ENCODE data around the gene UBE3C.
"Not testable (repeated sequence)": the region's sequence is repeated elsewhere in the genome, so short reads cannot be mapped to it uniquely, and the experiment has no call there.

The UBE3C gene

DNA sequence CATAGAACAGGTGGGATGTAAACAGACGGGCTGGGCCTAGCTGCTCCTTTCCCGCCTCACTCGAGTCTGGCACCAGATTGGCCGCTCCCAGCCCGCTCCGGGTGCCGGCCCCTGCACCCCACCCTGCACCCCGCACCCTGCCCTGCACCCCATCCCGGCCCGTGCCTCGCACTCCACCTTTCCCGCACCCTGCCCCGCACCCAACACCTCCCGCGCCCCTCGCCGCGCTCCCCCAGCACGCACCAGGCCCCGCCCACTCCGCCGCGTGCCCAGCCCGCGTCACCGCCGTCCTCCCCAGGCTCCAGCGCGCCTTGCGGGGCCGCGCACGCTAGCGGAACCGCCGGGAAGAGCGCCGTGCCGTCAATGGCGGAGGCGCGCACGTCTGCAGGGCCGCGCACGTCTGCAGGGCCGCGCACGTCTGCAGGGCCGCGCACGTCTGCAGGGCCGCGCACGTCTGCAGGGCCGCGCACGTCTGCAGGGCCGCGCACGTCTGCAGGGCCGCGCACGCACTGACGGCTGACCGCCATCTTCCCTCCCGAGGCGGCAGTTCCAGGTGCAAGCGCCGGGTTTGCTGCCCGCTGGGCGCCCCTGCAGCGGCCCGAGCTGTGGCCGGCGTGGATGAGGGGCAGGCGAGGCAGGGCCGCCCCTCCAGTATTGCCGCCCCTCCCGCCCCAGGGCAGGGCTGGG is at the start of gene UBE3C:
TSS of gene UBE3C (plus strand) at position 503 of the 687 bp plus-strand sequence. CDS start 347 bp downstream, outside the sequence.
- Mint-ChIP-seq H3K9me3 (ENCODE audit: low read depth) (no peaks in the 10 kb centered on the region), H3K4me3 (peak within 1 kb of the TSS; percentile 98), H3K36me3 (peaks cover 21% of the 10 kb centered on the region), H3K27me3 (no peaks in the 10 kb centered on the region), H3K27ac (peak within 1 kb of the TSS; percentile 94), H3K4me1 (ENCODE audit: low read depth) (peaks cover 38% of the 10 kb centered on the region)

DNA sequence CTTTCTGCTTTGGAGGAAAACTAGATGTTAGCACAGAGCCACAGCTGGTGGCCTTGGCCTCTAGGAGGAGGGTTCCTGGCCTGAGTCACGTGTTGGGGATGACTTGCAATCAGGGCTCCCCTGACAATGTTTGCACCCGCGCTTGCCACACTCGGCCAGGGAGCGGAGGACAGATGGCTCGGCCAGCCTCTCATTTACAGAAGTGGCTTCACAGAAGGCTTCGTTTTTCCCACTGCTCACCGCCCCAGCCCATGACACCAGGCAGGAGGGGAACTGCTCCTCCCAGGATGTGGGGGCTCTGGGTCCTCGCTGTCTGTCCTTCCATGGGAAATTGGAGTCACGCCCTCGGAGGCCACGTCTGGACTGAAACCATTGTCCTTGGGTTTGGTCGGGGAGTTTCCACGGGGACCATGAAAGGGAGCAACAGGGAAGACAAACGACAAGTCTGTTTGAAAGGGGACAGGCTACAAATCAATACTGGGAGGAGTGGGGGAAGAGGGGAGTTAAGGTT is 49.6 kb upstream of the UBE3C start:
- Mint-ChIP-seq H3K4me3 (no peak overlapping the region), H3K4me1 (ENCODE audit: low read depth) (no peaks in the 10 kb centered on the region)

DNA sequence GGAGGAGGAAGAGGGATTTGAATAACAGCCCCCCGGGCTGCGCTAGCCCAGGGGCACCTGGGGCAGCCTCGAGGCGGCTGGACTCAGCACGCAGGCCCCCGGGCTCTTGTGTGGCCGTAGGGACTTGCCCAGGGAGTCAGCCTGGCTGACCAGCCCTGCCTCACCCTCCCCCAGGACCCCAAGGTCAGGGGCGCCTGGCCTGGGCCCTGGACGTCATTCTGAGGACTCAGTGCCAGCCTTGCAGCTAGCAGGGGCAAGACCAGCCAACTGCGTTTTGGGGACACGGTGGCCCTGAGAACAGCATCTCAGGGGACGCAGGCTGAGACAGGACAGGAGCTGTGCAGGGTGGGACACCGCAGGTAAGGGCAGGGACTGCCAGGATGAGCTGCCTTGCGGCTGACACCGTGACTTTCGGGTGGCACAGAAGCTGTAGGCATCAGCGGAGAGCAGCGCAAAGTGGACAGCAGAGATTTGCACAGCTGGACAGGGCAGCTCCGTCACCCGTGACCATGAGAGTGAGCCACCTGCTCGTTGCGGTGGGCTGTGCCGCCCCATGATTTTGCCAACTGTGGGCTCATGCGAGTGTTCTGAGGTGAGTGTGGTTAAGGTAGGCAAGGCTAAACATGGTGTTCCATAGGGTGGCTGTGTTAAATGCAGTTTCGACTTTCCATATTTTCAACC is 48.1 kb upstream of the UBE3C start:
- Mint-ChIP-seq H3K4me1 (ENCODE audit: low read depth) (no peaks in the 10 kb centered on the region), H3K9me3 (ENCODE audit: low read depth) (no peaks in the 10 kb centered on the region), H3K27ac (no peak overlapping the region), H3K4me3 (no peak overlapping the region), H3K27me3 (peaks cover 11% of the 10 kb centered on the region), H3K36me3 (peaks cover 2% of the 10 kb centered on the region)

More for the DNA sequence above, 49.6 kb upstream of the UBE3C start:
- H3K27me3 Mint-ChIP-seq, result peaks cover 11% of the 10 kb centered on the region
- H3K27ac Mint-ChIP-seq, result no peak overlapping the region
- peaks cover 6% of the 10 kb centered on the region for H3K36me3 Mint-ChIP-seq
- H3K9me3 Mint-ChIP-seq (ENCODE audit: low read depth), result peaks cover 5% of the 10 kb centered on the region

DNA sequence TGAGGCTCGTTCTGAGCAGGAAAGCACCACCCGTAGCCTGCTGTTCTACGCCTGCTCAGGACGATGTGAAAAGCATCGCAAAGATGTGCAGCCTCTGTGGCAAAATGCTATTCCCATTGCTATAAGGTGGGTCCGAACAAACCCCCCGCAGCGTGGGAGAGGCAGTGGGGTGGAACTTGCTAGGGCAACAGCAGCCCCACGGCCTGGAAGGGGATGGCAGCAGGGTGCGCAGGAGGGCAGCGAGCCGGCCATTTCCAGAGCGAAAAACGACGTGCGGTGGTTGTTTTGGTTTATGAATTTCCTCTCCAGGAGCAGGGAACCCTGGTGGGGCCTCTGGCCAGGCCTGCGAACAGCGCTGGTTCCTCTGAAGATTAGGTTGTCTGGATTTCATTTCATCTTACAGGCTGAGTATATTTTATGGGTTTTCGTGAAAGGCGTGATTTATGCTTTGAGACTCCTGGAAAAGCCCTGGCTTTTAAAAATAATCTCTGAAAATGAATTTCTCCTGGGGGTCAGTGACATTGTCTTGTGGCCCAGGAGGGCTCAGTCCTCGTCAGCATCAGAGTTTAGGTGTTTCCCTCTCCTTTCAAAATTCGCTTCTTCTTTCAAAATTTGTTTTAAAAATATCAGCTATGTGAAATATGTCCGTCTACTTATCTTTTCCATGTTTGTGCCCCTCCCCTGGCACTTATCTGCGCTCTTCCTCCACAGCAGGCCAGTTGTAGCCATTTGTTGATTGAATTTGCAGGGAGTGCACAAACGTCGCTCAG is 42.3 kb upstream of the UBE3C start:
- H3K27me3 Mint-ChIP-seq, result no peaks in the 10 kb centered on the region
- H3K4me1 Mint-ChIP-seq (ENCODE audit: low read depth), result peaks cover 1% of the 10 kb centered on the region
- no peaks in the 10 kb centered on the region for H3K9me3 Mint-ChIP-seq (ENCODE audit: low read depth)
- no peak overlapping the region for H3K4me3 Mint-ChIP-seq
- H3K36me3 Mint-ChIP-seq, result no peaks in the 10 kb centered on the region
- no peak overlapping the region for H3K27ac Mint-ChIP-seq

DNA sequence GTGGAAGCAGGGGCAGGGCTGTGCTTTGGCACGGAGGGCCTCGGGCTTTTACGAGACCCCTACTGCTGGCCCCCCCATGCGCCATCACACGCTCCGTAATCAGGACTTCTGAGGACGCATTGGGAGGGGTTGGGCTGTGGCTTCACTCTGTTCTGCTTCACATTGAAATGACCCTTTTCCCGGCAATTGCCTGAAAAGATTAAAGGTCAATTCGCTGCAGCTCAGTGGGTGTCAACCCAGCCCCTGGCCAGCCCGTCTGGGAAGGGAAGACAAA is 41.7 kb upstream of the UBE3C start:
- H3K27me3 Mint-ChIP-seq, result peaks cover 2% of the 10 kb centered on the region
- H3K9me3 Mint-ChIP-seq (ENCODE audit: low read depth), result no peaks in the 10 kb centered on the region
- no peak overlapping the region for H3K4me3 Mint-ChIP-seq
- H3K36me3 Mint-ChIP-seq, result no peaks in the 10 kb centered on the region
- H3K4me1 Mint-ChIP-seq (ENCODE audit: low read depth), result peaks cover 1% of the 10 kb centered on the region
- no peak overlapping the region for H3K27ac Mint-ChIP-seq

DNA sequence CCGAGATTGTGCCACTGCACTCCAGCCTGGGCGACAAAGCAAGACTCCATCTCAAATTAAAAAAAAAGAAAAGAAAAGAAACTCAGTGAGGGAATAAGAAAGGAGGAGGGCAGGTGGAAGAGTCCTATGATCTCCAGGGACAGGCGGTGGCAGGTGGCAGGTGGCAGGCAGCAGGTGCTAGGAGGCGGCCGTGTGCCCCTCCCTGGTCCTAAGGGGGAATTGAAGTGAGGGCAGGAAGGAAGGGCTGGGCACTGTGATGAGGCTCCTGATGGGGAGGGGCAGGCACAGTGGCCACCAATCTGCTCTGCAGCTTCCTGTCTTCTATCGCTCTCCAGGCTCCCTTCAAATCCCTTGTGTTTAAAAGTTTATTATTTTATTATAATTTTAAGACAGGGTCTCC is 41.2 kb upstream of the UBE3C start:
- no peaks in the 10 kb centered on the region for H3K36me3 Mint-ChIP-seq
- no peak overlapping the region for H3K4me3 Mint-ChIP-seq
- peaks cover 5% of the 10 kb centered on the region for H3K27me3 Mint-ChIP-seq
- no peaks in the 10 kb centered on the region for H3K9me3 Mint-ChIP-seq (ENCODE audit: low read depth)
- H3K4me1 Mint-ChIP-seq (ENCODE audit: low read depth), result peaks cover 1% of the 10 kb centered on the region
- no peak overlapping the region for H3K27ac Mint-ChIP-seq

DNA sequence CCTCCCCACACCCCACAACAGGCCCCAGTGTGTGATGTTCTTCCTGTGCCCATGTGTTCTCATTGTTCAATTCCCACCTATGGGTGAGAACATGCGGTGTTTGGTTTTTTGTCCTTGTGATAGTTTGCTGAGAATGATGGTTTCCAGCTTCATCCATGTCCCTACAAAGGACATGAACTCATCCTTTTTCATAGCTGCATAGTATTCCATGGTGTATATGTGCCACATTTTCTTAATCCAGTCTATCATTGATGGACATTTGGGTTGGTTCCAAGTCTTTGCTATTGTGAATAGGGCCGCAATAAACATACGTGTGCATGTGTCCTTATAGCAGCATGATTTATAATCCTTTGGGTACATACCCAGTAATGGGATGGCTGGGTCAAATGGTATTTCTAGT is 38.7 kb upstream of the UBE3C start:
- not testable (repeated sequence) for H3K36me3 Mint-ChIP-seq; H3K27ac Mint-ChIP-seq; H3K4me3 Mint-ChIP-seq; H3K9me3 Mint-ChIP-seq (ENCODE audit: low read depth); H3K4me1 Mint-ChIP-seq (ENCODE audit: low read depth)
- H3K27me3 Mint-ChIP-seq, result peaks cover 12% of the 10 kb centered on the region

DNA sequence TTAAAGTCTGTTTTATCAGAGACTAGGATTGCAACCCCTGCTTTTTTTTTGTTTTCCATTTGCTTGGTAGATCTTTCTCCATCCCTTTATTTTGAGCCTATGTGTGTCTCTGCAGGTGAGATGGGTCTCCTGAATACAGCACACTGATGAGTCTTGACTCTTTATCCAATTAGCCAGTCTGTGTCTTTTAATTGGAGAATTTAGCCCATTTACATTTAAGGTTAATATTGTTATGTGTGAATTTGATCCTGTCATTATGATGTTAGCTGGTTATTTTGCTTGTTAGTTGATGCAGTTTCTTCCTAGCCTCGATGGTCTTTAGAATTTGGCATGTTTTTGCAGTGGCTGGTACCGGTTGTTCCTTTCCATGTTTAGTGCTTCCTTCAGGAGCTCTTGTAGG is 35.1 kb upstream of the UBE3C start:
- H3K4me3 Mint-ChIP-seq; H3K4me1 Mint-ChIP-seq (ENCODE audit: low read depth); H3K36me3 Mint-ChIP-seq; H3K9me3 Mint-ChIP-seq (ENCODE audit: low read depth); H3K27ac Mint-ChIP-seq: not testable (repeated sequence)
- H3K27me3 Mint-ChIP-seq, result peaks cover 15% of the 10 kb centered on the region

DNA sequence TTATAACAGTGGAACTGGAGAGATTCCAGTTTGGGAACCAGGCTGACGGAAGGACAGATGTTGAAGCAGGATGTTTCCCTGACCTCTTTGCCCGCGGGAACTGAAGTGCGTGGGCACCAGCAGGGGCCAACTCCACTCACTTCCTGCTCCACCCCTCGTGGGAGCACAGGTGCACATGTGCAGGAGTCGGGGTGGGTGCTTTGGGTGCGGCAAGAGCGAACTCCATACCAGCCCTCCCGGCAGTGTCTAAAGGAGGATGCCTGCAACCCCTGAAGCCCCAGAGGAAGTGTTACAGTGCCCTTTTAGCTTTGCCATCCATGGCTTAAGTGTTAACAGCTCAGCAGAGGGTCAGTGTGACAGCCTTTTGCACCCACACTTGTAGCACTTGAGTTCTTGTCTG is 27.4 kb upstream of the UBE3C start:
- Mint-ChIP-seq H3K4me3 (no peak overlapping the region), H3K36me3 (peaks cover 4% of the 10 kb centered on the region), H3K4me1 (ENCODE audit: low read depth) (no peaks in the 10 kb centered on the region), H3K27me3 (peaks cover 8% of the 10 kb centered on the region), H3K27ac (no peak overlapping the region), H3K9me3 (ENCODE audit: low read depth) (peaks cover 4% of the 10 kb centered on the region)

DNA sequence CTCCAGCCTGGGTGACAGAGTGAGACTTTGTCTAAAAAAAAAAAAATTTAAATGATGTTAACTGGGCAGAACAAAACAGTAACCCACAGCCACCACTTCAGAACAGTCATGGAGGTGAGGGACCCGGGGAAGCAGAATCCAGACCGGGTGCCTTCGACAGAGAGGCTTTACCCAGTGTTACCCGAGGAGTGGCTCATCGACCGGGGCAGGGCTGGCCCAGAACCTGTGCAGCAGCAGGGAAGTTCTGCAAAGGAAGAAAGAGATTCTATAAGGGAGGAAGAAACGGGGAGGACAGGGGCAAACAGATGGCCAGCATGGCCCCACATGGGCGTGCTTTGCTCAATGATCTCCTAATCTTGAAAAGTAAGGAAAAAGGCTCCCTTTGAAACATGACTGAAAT is 26.0 kb upstream of the UBE3C start:
- Mint-ChIP-seq H3K9me3 (ENCODE audit: low read depth) (peaks cover 4% of the 10 kb centered on the region), H3K27ac (no peak overlapping the region), H3K4me3 (no peak overlapping the region), H3K27me3 (peaks cover 8% of the 10 kb centered on the region), H3K4me1 (ENCODE audit: low read depth) (no peaks in the 10 kb centered on the region), H3K36me3 (peaks cover 4% of the 10 kb centered on the region)

DNA sequence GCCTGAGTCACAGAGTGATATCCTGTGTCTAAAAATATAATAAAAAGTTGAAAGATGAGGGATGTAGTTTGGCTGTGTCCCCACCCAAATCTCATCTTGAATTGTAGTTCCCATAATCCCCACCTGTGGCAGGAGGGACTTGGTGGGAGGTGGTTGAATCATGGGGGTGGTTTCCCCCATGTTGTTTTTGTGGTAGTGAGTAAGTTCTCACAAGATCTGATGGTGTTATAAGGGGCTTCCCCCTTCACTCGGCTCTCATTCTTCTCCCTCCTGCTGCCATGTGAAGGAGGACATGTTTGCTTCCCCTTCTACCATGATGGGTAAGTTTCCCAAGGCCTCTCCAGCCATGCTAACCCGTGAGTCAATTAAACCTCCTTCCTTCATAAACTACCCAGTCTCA is 25.1 kb upstream of the UBE3C start:
- Mint-ChIP-seq H3K9me3 (ENCODE audit: low read depth) (peaks cover 4% of the 10 kb centered on the region), H3K27me3 (peaks cover 8% of the 10 kb centered on the region), H3K4me3 (no peak overlapping the region), H3K36me3 (peaks cover 4% of the 10 kb centered on the region), H3K27ac (no peak overlapping the region), H3K4me1 (ENCODE audit: low read depth) (no peaks in the 10 kb centered on the region)

DNA sequence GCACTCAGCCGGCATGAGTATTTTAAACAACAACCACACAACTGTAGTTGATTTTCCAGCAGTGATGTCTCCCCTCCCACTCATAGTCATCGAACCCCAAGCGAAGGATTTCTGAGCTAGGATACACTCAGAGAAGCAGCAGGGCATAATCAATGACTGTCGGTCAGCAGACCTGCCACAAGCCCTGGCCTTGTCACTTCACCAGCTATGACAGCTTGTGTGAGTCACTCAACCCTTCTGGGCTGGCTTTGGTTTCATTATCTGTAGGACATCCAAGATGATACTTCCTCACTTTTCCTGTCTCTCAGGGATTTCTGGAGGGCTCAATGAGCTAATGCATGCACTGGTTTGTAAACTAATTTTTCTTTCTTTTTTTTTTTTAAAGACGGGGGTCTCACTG is 22.0 kb upstream of the UBE3C start:
- H3K27me3 Mint-ChIP-seq, result peaks cover 5% of the 10 kb centered on the region
- H3K4me3 Mint-ChIP-seq, result no peak overlapping the region
- peaks cover 2% of the 10 kb centered on the region for H3K36me3 Mint-ChIP-seq
- peaks cover 4% of the 10 kb centered on the region for H3K9me3 Mint-ChIP-seq (ENCODE audit: low read depth)
- H3K4me1 Mint-ChIP-seq (ENCODE audit: low read depth), result no peaks in the 10 kb centered on the region
- no peak overlapping the region for H3K27ac Mint-ChIP-seq

DNA sequence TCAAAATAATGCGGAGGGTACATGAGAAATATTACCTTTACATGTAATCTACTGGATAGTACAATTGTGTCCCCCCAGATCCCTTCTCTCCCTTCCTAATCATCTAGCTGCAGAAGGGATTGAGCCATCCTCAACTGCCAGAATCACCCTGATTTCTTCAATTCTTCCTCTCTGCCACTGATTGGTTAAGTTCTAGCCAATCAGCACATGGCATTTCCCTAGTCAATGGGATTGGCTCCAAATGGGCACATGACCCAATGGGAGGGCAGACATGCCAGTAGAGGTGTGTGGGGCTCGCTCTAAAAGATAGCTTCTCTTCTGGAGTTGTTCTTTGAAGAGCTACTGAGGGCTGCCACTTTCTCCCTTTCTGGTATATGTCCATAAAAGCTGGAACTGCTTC is 20.9 kb upstream of the UBE3C start:
- Mint-ChIP-seq H3K4me1 (ENCODE audit: low read depth) (no peaks in the 10 kb centered on the region), H3K4me3 (no peak overlapping the region), H3K27me3 (peaks cover 2% of the 10 kb centered on the region), H3K9me3 (ENCODE audit: low read depth) (peaks cover 4% of the 10 kb centered on the region), H3K27ac (no peak overlapping the region), H3K36me3 (no peaks in the 10 kb centered on the region)

DNA sequence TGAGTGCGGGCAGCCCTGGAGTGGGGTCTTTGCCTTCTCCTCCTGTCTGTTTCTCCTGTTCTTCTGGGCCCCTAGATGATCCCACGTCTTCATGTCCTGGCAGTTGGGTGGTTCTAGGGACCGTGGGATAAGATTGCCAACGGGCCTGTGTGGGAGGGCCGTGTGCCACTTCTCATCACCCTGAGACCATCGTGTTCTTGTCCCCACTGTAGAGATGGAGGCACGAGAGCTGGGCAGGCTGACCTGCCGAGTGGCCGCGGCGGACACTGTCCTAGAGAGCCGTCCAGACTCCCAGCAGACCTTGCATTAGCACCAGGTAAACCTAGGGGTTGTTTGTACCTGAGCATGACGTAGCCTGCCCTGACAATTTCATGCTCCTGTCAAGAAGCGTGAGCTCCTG is 18.5 kb upstream of the UBE3C start:
- no peaks in the 10 kb centered on the region for H3K36me3 Mint-ChIP-seq
- H3K27ac Mint-ChIP-seq, result no peak overlapping the region
- no peak overlapping the region for H3K4me3 Mint-ChIP-seq
- no peaks in the 10 kb centered on the region for H3K27me3 Mint-ChIP-seq
- no peaks in the 10 kb centered on the region for H3K9me3 Mint-ChIP-seq (ENCODE audit: low read depth)
- no peaks in the 10 kb centered on the region for H3K4me1 Mint-ChIP-seq (ENCODE audit: low read depth)

DNA sequence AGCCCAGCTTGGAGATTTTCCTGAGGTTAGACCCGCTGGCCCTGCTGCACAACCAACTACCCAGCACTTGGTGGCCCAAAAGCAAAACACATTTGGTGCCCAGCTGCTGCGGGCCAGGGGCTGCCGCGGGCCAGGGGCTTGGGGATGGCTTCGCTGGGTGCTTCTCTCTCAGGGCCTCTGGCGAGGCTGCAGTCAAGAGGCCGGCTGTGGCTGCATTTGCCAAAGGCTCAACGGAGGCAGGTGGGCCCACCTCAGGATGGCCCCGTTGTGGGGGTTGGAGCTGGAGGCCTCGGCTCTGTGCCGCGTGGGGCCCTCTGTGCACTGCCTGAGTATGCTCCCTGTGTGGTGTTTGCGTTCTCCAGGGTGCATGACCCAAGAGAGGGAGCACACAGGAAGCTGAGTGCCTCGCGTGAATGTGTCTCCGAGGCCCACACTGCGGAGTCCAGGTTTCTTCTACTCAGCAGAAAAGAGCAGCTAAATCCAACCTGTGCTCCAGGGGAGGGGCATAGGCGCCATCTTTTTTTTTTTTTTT is 17.5 kb upstream of the UBE3C start:
- Mint-ChIP-seq H3K27me3 (no peaks in the 10 kb centered on the region), H3K9me3 (ENCODE audit: low read depth) (no peaks in the 10 kb centered on the region), H3K27ac (no peak overlapping the region), H3K4me3 (no peak overlapping the region), H3K4me1 (ENCODE audit: low read depth) (no peaks in the 10 kb centered on the region), H3K36me3 (no peaks in the 10 kb centered on the region)
